MG63 (cell line): ENCODE measurements around the gene FOXN4. TPM values are rescaled to one million over a fixed set of nuclear protein-coding genes. Genes with fewer than 3 reads are reported as not detected.
A peak's percentile ranks its signal among the peaks of the same experiment; 100 is the strongest.
"Not testable (repeated sequence)": the region's sequence is repeated elsewhere in the genome, so short reads cannot be mapped to it uniquely, and the experiment has no call there.

ENCODE experiments used
- DNase-seq: peaks from one replicate; pipeline ENCODE4 v3.0.0-alpha.2; 2020
- H3K27me3 ChIP-seq: fragments of 250-450 bp; sonication (Bioruptor Pico); 2 replicates; pipeline ENCODE4 v1.5.1; 2020; ENCODE audit warnings: mild to moderate bottlenecking, moderate library complexity
- H3K36me3 ChIP-seq: fragments of 250-450 bp; sonication (Bioruptor Pico); 2 replicates; pipeline ENCODE4 v1.5.1; 2020; ENCODE audit warnings: mild to moderate bottlenecking, moderate library complexity
- H3K4me3 ChIP-seq: fragments of 250-450 bp; sonication (Bioruptor Pico); 2 replicates; pipeline ENCODE4 v1.5.1; 2020; ENCODE audit warnings: mild to moderate bottlenecking, moderate library complexity
- H3K9me3 ChIP-seq: fragments of 250-450 bp; sonication (Bioruptor Pico); 2 replicates; pipeline ENCODE4 v1.5.1; 2020; ENCODE audit warnings: mild to moderate bottlenecking, moderate library complexity
- total RNA-seq: library from RNA; depleted of rRNA; stranded (reverse); fragments of >200 nt; shearing (Covaris generic); gene quantifications from 2 replicates; pipeline ENCODE4 v1.2.3, GENCODE V29; 2014; ENCODE audit warnings: low replicate concordance

Gene FOXN4
- total RNA-seq, 1 experiment from 2014 or later: not detected

- not testable (repeated sequence) for H3K9me3 ChIP-seq, H3K36me3 ChIP-seq, H3K4me3 ChIP-seq, DNase-seq, H3K27me3 ChIP-seq
Observed at GRCh38 chr12:109321294-109321693, 12.2 kb upstream of the FOXN4 start.

GRCh38 chr12:109310247-109311125 is 1.4 kb upstream of the FOXN4 start:
- no peaks in the 10 kb centered on the region for H3K36me3 ChIP-seq
- H3K9me3 ChIP-seq: no peaks in the 10 kb centered on the region
- no peak for DNase-seq
- 0 out of 2 replicates have a peak overlapping the region, but pooled peaks have one; percentile 6 for H3K4me3 ChIP-seq
- H3K27me3 ChIP-seq: peaks cover 32% of the 10 kb centered on the region

GRCh38 chr12:109309381-109310246 is 530 bp upstream of the FOXN4 start:
- H3K27me3 ChIP-seq: peaks cover 32% of the 10 kb centered on the region
- H3K4me3 ChIP-seq: 0 out of 2 replicates have a peak overlapping the region, but pooled peaks have one; percentile 6
- no peaks in the 10 kb centered on the region for H3K9me3 ChIP-seq
- H3K36me3 ChIP-seq: no peaks in the 10 kb centered on the region
- peak; percentile 9 for DNase-seq

GRCh38 chr12:109307051-109307450 is 2.0 kb downstream of the FOXN4 start:
- Histone ChIP-seq H3K36me3 (no peaks in the 10 kb centered on the region), H3K4me3 (no peak overlapping the region), H3K27me3 (peaks cover 40% of the 10 kb centered on the region), H3K9me3 (no peaks in the 10 kb centered on the region)
- DNase-seq: no peak

GRCh38 chr12:109305547-109305946 is 3.5 kb downstream of the FOXN4 start:
- H3K36me3 ChIP-seq: no peaks in the 10 kb centered on the region
- H3K9me3 ChIP-seq: no peaks in the 10 kb centered on the region
- no peak overlapping the region for H3K4me3 ChIP-seq
- peaks cover 30% of the 10 kb centered on the region for H3K27me3 ChIP-seq
- no peak for DNase-seq

- Histone ChIP-seq H3K27me3 (peaks cover 24% of the 10 kb centered on the region), H3K4me3 (no peak overlapping the region), H3K36me3 (no peaks in the 10 kb centered on the region), H3K9me3 (no peaks in the 10 kb centered on the region)
- DNase-seq: no peak
Observed at GRCh38 chr12:109304485-109304884, 4.6 kb downstream of the FOXN4 start.

- DNase-seq: no peak
- Histone ChIP-seq H3K27me3 (peaks cover 10% of the 10 kb centered on the region), H3K4me3 (no peak overlapping the region), H3K36me3 (no peaks in the 10 kb centered on the region), H3K9me3 (no peaks in the 10 kb centered on the region)
Observed at GRCh38 chr12:109302770-109303169, 6.3 kb downstream of the FOXN4 start.

GRCh38 chr12:109302358-109302757 is 6.7 kb downstream of the FOXN4 start:
- no peak for DNase-seq
- H3K36me3 ChIP-seq: no peaks in the 10 kb centered on the region
- no peak overlapping the region for H3K4me3 ChIP-seq
- H3K27me3 ChIP-seq: peaks cover 8% of the 10 kb centered on the region; the same call in 1 of the 2 replicates
- H3K9me3 ChIP-seq: no peaks in the 10 kb centered on the region

GRCh38 chr12:109301643-109302168 is 7.4 kb downstream of the FOXN4 start:
- H3K27me3 ChIP-seq: peaks cover 8% of the 10 kb centered on the region; the same call in 1 of the 2 replicates
- no peaks in the 10 kb centered on the region for H3K9me3 ChIP-seq
- DNase-seq: no peak

GRCh38 chr12:109299849-109300248 is 9.2 kb downstream of the FOXN4 start:
- H3K36me3 ChIP-seq: no peaks in the 10 kb centered on the region
- no peak for DNase-seq
- H3K4me3 ChIP-seq: no peak overlapping the region
- peaks cover 8% of the 10 kb centered on the region; the same call in 1 of the 2 replicates for H3K27me3 ChIP-seq
- no peaks in the 10 kb centered on the region for H3K9me3 ChIP-seq

More at GRCh38 chr12:109301643-109302168, 7.4 kb downstream of the FOXN4 start:
- no peaks in the 10 kb centered on the region for H3K36me3 ChIP-seq
- H3K4me3 ChIP-seq: no peak overlapping the region

GRCh38 chr12:109296431-109296830 is 12.7 kb downstream of the FOXN4 start:
- H3K27me3 ChIP-seq: no peaks in the 10 kb centered on the region
- no peak overlapping the region for H3K4me3 ChIP-seq
- no peaks in the 10 kb centered on the region for H3K9me3 ChIP-seq
- no peaks in the 10 kb centered on the region for H3K36me3 ChIP-seq
- DNase-seq: no peak

GRCh38 chr12:109295764-109296425 is 13.2 kb downstream of the FOXN4 start:
- no peak overlapping the region for H3K4me3 ChIP-seq
- no peaks in the 10 kb centered on the region for H3K9me3 ChIP-seq
- no peaks in the 10 kb centered on the region for H3K36me3 ChIP-seq
- no peaks in the 10 kb centered on the region for H3K27me3 ChIP-seq
- DNase-seq: no peak

GRCh38 chr12:109294286-109294796 is 14.7 kb downstream of the FOXN4 start:
- no peak overlapping the region for H3K4me3 ChIP-seq
- no peaks in the 10 kb centered on the region for H3K27me3 ChIP-seq
- no peaks in the 10 kb centered on the region for H3K9me3 ChIP-seq
- H3K36me3 ChIP-seq: no peaks in the 10 kb centered on the region
- no peak for DNase-seq

- Histone ChIP-seq H3K4me3 (no peak overlapping the region), H3K9me3 (no peaks in the 10 kb centered on the region), H3K27me3 (no peaks in the 10 kb centered on the region), H3K36me3 (no peaks in the 10 kb centered on the region)
- DNase-seq: no peak
Observed at GRCh38 chr12:109293106-109293505, 16.0 kb downstream of the FOXN4 start.

- H3K9me3 ChIP-seq: no peaks in the 10 kb centered on the region
- H3K27me3 ChIP-seq: no peaks in the 10 kb centered on the region
- DNase-seq: no peak
- no peak overlapping the region for H3K4me3 ChIP-seq
- H3K36me3 ChIP-seq: no peaks in the 10 kb centered on the region
Observed at GRCh38 chr12:109292342-109292711, 16.8 kb downstream of the FOXN4 start.

GRCh38 chr12:109291521-109292341 is 17.4 kb downstream of the FOXN4 start:
- H3K36me3 ChIP-seq: no peaks in the 10 kb centered on the region
- no peak overlapping the region for H3K4me3 ChIP-seq
- no peaks in the 10 kb centered on the region for H3K27me3 ChIP-seq
- DNase-seq: no peak
- no peaks in the 10 kb centered on the region for H3K9me3 ChIP-seq
